IPS-NIHi11 (cell line): ENCODE results near the gene SEMA6B.
A peak's percentile ranks its signal among the peaks of the same experiment; 100 is the strongest.
"Not testable (repeated sequence)": the region's sequence is repeated elsewhere in the genome, so short reads cannot be mapped to it uniquely, and the experiment has no call there.

Source experiments
- DNase-seq: peaks from one replicate; pipeline ENCODE4 v3.0.0; 2012; ENCODE audit warnings: mixed read lengths, low spot score

Gene SEMA6B

GRCh38 chr19:4570916-4571304 is 11.4 kb upstream of the SEMA6B start:
- no peak for DNase-seq

- no peak for DNase-seq
Measured at GRCh38 chr19:4570402-4570801, 10.9 kb upstream of the SEMA6B start.

DNA sequence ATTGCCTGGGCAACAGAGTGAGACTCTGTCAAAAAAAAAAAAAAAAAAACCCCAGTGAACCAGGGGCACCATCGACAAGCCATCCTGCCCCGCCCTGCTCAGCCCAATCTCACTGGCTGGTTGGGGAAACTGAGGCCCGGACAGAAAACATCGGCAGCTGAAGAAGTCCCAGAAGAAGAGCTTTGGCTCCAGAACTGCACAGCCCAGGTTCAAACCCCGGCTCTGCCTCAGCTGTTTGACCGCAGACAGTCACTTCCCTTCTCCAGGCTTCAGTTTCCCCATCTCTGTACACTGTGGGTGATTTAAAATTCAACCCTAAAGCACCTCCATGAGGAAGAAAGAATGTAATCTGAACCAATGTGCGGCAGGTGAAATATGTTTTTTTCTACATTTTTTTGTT is 9.4 kb upstream of the SEMA6B start:
- DNase-seq: no peak

- peak; percentile 83 for DNase-seq
Measured at GRCh38 chr19:4567584-4568071, 8.1 kb upstream of the SEMA6B start.

- no peak for DNase-seq
Measured at GRCh38 chr19:4566402-4567051, 7.0 kb upstream of the SEMA6B start.

DNA sequence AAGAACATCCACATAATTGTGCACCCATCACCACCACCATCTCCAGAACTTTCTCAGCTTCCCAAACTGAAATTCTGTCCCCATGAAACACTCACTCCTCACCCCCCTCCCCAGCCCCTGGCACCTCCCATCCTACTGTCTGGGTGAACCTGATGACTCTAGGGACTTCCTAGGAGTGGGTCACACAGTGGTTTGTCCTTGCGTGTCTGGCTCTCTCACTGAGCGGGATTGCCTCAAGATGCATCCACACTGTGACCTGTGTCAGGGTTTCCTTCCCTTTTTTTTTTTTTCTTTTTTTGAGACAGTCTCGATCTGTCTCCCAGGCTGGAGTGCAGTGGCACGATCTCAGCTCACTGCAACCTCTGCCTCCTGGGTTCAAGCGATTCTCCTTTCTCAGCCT is 4.1 kb upstream of the SEMA6B start:
- DNase-seq: not testable (repeated sequence)

DNA sequence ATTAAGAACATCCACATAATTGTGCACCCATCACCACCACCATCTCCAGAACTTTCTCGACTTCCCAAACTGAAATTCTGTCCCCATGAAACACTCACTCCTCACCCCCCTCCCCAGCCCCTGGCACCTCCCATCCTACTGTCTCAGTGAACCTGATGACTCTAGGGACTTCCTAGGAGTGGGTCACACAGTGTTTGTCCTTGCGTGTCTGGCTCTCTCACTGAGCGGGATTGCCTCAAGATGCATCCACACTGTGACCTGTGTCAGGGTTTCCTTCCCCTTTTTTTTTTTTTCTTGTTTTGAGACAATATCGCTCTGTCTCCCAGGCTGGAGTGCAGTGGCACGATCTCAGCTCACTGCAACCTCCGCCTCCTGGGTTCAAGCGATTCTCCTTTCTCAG is 2.6 kb upstream of the SEMA6B start:
- not testable (repeated sequence) for DNase-seq

DNA sequence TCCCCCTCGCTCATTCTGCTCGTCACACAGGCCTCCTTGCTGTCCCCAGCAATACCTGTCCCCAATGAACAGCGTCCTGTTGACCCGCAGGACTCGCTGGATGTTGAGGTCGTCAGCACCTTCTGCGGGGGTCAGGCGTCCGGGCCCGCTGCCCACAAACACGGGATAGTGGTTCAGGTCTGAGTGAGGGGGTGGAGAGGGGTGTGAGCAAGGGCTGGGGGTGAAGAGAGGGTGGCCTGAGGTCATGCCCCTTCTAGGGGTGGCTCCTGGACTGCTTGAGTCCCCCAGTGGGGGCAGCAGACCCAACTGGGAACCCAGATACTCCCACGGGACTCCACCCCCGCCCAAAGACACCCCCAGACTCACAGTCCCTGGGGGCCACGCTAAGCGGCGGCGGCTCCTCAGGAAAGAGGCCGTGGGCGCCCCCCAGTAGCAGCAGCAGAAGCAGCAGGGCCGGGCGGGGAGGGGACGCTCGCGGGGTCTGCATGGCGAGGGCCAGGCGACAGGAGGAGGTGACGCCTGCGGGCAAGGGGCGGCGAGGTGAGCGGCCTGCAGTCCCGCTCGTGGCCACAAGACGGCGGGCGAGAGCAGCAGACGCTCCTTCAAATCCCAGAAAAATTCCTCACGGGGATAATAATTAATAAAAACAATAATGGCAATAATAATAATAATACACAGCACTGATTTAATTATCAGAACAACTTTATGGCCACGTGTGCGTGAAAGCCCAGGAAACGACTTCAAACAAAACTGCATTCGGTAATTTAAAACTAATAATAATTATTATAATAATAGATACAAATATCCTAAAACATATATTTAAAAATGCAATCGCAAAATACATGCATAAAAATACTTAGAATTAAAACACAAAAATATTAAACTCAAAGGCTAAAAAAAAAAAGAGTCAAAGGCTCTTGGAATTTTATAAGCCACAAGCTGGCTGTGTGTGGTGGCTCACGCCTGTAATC is 1.2 kb downstream of the SEMA6B start:
- DNase-seq: peak; percentile 84

- DNase-seq: peak; percentile 68
Measured at GRCh38 chr19:4557144-4557970, 2.1 kb downstream of the SEMA6B start.

- DNase-seq: peak; percentile 98
Measured at GRCh38 chr19:4556597-4557127, 2.8 kb downstream of the SEMA6B start.

GRCh38 chr19:4555657-4556561 is 3.6 kb downstream of the SEMA6B start:
- DNase-seq: peak; percentile 91

DNA sequence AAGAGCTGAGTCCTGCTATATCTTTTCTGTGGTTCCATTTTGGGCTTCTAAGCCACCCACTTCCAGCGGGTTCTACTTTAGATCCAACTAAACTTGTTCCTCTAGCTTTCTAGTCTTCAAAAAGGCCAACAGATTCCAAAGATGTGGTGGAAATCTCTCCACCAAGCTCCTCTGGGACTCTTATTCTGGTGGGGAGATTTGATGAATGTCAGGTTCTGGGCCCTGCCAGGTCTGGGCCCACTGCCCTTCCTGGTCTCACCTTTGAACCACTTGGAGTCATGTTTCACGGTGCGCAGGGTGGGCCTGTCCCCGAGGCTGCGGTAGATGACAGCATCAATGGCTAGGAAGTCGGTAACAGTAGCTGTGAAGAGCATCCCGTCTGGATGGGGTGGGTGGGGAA is 4.8 kb downstream of the SEMA6B start:
- DNase-seq: no peak

GRCh38 chr19:4553775-4554174 is 5.7 kb downstream of the SEMA6B start:
- DNase-seq: no peak

DNA sequence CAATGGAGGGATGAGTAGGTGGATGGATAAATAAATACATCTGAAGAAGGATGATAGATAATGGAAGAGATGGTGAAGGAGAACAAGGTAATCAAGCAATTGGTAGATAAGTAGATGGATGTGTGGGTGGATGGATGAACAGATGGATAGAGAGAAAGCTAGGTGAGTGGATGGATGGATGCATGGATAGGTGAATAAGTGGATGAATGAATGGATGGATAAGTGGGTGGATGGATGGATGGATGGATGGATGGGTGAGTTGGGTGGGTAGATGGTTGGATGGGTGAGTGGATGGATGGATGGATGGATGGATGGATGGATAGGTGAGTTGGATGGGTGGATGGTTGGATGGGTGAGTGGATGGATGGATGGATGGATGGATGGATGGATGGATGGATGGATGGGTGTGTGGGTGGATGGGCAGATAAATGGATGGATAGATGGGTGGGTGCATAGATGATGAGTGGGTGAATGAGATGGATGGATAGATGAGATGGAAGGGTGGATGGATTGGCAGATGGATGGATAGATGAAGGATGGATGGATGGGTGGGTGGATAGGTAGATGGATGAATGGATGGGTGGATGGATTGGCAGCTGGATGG is 6.3 kb downstream of the SEMA6B start:
- DNase-seq: no peak

DNA sequence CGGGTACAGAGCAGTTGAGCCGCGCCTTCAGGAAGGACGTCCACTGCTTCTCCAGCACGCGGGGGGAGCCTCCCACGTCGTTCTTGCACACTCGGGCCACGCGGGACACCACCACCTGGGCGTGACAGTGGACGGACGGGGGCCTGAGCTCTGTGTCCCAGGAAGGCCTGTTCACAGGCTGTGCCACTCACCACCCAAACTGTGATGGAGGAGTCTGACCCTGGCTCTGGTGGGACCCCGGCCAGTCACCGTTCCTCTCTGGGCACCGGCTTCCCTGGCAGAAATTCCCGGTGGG is 7.0 kb downstream of the SEMA6B start:
- DNase-seq: no peak

DNA sequence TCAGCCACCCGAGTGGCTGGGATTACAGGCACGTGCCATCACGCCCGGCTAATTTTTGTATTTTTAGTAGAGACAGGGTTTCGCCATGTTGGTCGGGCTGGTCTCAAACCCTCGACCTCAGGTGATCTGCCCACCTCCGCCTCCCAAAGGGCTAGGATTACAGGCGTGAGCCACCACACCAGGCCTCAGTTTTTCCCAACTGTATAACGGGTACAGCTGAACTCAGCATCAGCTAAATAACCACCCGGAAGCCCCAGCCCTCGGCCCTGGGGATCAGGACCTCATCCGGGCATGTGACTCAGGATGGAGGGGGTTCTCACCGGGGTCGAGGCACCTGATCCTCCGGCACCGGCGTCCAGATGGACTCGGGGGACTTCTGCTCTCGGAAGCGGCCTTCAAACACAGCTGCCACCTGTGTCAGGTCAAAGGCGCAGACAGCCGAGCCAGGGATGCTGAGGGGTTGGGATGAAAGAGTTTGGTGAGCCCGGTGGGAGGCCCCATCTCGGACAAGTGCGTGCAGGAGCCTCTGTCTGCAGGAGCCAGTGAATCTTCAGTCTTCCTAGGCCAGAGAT is 8.9 kb downstream of the SEMA6B start:
- no peak for DNase-seq

DNA sequence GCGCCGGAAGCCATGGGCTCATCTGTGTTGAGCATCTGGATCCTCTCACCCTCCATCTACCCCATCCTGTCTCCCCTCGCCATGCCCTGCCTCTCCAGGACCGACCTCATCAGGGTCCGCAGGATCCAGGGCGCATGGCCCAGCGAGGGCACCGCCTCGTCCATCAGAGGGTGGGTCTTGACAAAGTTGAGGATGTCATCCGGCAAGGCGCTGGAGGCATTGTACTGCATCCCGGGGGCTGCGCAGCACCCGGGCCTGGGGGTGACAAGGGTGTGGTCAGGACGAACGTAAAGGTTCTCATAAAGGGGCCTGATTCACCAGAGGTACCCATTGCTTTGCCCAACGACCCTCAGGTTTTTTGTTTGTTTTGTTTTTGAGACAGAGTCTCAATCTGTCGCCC is 9.5 kb downstream of the SEMA6B start:
- DNase-seq: no peak

- DNase-seq: peak; percentile 4
Measured at GRCh38 chr19:4548238-4548584, 11.3 kb downstream of the SEMA6B start.

DNA sequence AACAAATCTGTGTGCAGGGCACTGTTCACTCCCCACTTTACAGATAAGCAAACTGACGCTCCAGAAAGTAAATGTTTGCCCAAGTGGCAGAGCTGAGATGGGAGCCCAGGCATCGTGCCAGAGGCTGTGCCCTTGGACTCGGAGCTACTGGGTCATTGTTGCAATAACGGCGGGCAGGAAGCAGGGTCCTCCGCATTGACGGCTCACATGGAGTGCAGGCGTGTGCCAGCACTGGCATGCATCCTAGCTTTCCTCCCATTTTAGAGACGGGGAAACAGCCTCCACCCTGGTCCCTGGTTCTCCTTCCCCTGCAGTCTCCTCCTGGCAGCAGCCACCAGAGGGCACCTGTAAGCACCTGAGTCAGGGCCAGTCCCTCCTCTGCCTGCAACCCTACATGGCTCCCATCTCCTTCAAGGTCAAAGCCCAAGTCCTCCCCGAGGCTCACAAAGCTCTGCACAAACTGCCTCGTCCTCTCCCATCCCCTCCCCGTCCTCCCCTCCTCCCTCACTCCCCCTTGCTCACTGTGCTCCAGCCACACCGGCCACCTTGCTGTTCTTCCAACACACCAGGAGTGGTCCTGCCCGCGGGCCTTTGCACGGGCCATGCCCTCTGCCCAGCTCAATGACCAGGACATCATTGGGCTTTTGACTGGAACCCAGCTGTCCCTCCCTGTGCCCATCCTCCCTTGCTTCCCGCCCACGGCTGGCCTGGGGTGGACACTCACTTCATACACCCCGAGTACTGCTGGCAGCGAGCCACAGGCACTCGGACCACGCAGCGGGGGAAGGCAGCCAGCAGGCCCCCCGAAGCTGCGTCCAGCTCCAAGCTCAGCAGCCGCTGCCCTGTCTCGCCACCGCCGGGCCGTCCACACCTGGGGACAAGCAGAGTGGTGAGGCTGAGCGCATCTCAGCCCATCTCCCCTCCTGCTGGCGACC is 11.9 kb downstream of the SEMA6B start:
- peak; percentile 44 for DNase-seq
